AG09309 (cell line): ENCODE measurements around the gene CACNA1F.

Source experiments
- DNase-seq: peaks from one replicate; pipeline ENCODE4 v3.0.0-alpha.2; 2010; ENCODE audit warnings: low read depth
- H3K4me3 ChIP-seq: 2 replicates; pipeline ENCODE4 v1.5.1; 2011; ENCODE audit warnings: mild to moderate bottlenecking, low read depth, low read length, moderate library complexity; ENCODE audit not compliant: control insufficient read depth
- CTCF ChIP-seq: IDR thresholded peaks from 2 replicates; pipeline ENCODE4 v1.5.1; 2011; ENCODE audit warnings: mild to moderate bottlenecking, low read depth, low read length, inconsistent platforms; ENCODE audit not compliant: insufficient read depth, control insufficient read depth; ENCODE audit errors: missing control alignments

Gene CACNA1F

GRCh38 chrX:49232525-49232924 lies 615 bp downstream of the CACNA1F start:
- TF ChIP-seq CTCF, result no peak
- H3K4me3 ChIP-seq, result no peak overlapping the region
- DNase-seq, result no peak

- no peak overlapping the region for H3K4me3 ChIP-seq
- no peak for TF ChIP-seq CTCF
- no peak for DNase-seq
Measured at GRCh38 chrX:49231333-49232000, 1.7 kb downstream of the CACNA1F start.

GRCh38 chrX:49230500-49231232 lies 2.5 kb downstream of the CACNA1F start:
- DNase-seq, result no peak
- TF ChIP-seq CTCF, result no peak
- no peak overlapping the region for H3K4me3 ChIP-seq

GRCh38 chrX:49228185-49228584 lies 5.0 kb downstream of the CACNA1F start:
- no peak for DNase-seq
- no peak overlapping the region for H3K4me3 ChIP-seq

GRCh38 chrX:49227726-49228125 lies 5.4 kb downstream of the CACNA1F start:
- DNase-seq, result no peak
- no peak for TF ChIP-seq CTCF
- H3K4me3 ChIP-seq, result no peak overlapping the region

More at GRCh38 chrX:49228185-49228584, 5.0 kb downstream of the CACNA1F start:
- TF ChIP-seq CTCF, result no peak

GRCh38 chrX:49226946-49227345 lies 6.2 kb downstream of the CACNA1F start:
- H3K4me3 ChIP-seq, result no peak overlapping the region
- TF ChIP-seq CTCF, result no peak
- no peak for DNase-seq
